ENCODE data around the gene COLEC11. TPM values are rescaled to one million over a fixed set of nuclear protein-coding genes. Genes with fewer than 3 reads are reported as not detected.
"Not testable (repeated sequence)": the region's sequence is repeated elsewhere in the genome, so short reads cannot be mapped to it uniquely, and the experiment has no call there.

COLEC11 gene
- polyA plus RNA-seq, 3 donors from 2014 or later, result not detected

DNA sequence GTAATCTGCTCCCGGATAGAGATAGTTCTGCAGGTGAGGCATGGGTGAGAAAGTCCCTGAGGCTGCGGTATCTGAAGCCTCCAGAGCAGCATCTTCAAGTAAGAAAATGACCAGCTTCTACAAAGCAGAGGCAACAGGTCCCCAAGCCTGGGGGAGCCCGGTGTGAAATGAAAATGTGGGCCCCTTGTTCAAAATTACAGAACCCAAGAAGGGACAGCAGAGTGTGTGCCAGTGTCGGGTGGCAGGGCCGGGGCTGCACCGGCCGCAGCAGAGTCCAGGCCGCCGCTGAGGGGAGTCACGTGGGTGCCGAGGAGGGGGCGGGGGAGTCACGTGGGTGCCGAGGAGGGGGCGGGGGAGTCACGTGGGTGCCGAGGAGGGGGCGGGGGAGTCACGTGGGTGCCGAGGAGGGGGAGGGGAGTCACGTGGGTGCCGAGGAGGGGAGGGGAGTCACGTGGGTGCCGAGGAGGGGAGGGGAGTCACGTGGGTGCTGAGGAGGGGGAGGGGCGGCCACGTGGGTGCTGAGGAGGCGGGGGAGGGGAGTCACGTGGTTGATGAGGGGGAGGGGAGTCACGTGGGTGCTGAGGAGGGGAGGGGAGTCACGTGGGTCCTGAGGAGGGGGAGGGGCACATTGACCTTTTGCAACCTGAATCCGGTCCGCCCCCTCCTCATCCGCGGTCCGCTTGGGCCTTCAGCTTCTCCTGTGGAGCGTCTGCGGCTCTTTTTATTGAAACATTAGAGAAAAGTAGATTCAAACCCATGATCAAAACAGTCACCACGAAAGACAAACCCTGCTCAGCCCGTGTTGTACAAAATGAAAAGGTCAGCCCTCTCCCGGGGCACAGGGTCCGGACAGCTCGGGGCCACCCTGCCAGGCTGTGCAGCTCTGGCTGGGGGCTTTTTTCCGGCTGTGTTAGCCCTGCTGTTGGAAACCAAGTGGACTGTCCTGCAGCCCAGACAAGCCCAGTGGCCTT lies 10.4 kb downstream of the COLEC11 start:
- peak overlapping the region in 4 of 6 donors; percentile 14 to 77 (median 67) for H3K27ac Mint-ChIP-seq
- no peaks in the 10 kb centered on the region for H3K4me1 Mint-ChIP-seq
- H3K36me3 Mint-ChIP-seq, result no peaks in the 10 kb centered on the region
- peak overlapping the region in 4 of 5 donors; percentile 22 to 79 (median 69) for H3K4me3 Mint-ChIP-seq
- no peaks in the 10 kb centered on the region for H3K9me3 Mint-ChIP-seq
- peaks cover 0 to 12% (median 6%) of the 10 kb centered on the region in 3 donors for H3K27me3 Mint-ChIP-seq (ENCODE audit: low read depth in 3 of 3)
- peak in 2 of 3 donors; percentile 15 to 31 for DNase-seq

DNA sequence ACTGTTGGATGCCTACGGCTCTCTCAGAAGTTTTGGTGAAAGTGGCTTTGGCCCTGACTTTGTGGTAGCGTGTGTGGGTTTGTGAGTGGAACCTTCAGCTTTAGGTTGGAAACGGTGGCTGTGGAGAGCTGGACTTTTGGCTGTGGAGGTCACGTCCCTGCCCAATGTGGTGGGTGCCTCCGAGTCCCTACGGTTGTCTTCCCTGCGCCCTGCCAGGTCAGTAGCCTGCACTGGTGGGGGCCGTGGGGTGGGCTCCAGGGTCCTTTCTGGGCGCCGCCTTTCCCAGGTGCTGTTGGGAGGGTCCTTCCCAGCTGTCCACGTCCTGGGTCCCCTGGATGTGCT lies 11.1 kb downstream of the COLEC11 start:
- H3K27me3 Mint-ChIP-seq (ENCODE audit: low read depth in 3 of 3), result peaks cover 0 to 12% (median 8%) of the 10 kb centered on the region in 3 donors
- H3K27ac Mint-ChIP-seq, result peak overlapping the region in 2 of 6 donors; percentile 35 to 55
- no peaks in the 10 kb centered on the region for H3K36me3 Mint-ChIP-seq
- no peaks in the 10 kb centered on the region for H3K9me3 Mint-ChIP-seq
- no peaks in the 10 kb centered on the region for H3K4me1 Mint-ChIP-seq
- no peak for DNase-seq
- H3K4me3 Mint-ChIP-seq, result peak overlapping the region in 2 of 5 donors; percentile 57 to 75

- H3K4me3 Mint-ChIP-seq, result no peak overlapping the region
- H3K36me3 Mint-ChIP-seq, result no peaks in the 10 kb centered on the region
- no peaks in the 10 kb centered on the region for H3K9me3 Mint-ChIP-seq
- no peaks in the 10 kb centered on the region for H3K4me1 Mint-ChIP-seq
- H3K27me3 Mint-ChIP-seq (ENCODE audit: low read depth in 3 of 3), result peaks cover 0 to 12% (median 8%) of the 10 kb centered on the region in 3 donors
- no peak overlapping the region for H3K27ac Mint-ChIP-seq
- DNase-seq, result no peak
Observed at GRCh38 chr2:3606370-3607201, 11.7 kb downstream of the COLEC11 start.

DNA sequence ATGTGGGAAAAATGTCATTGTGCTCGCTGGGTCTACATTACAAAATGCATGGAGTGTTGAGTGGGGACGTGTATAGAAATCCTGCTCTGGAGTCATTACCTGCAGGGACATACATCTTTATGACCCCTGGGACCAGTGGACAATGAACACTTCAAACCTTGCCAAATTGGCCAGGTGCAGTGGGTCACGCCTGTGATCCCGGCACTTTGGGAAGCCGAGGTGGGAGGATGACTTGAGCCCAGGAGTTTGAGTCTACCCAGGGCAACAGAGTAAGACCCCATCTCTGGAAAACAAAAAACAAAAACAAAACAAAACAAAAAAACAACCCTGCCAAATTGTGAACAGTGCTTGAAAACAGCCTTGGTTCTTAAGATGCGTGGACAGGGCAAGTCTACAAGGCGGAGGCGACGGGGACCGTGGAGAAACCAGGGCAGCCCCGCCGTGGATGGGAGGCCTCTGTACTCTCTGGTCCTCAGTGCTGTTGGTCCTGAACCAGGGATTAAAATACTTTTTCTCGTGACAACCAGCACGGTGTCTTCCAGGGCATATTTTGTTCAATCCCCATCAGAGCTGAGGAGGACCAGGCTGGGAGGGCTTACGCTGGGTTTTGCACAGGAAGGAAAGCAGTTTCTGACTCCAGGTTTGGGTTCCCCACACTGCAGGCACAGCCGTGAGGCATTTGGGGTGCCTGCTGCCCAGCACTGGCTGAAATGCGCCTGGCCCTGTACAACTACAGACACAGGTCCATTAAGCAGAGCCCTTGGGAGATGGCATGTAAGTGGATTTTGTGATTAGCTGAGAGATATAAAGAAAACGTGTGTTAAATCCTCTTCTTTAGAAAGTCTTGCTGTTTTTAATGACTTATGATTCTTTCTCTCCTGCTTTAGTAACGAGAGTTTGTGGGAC lies 13.7 kb downstream of the COLEC11 start:
- peaks cover 0 to 2% (median 0%) of the 10 kb centered on the region in 6 donors for H3K9me3 Mint-ChIP-seq
- H3K4me3 Mint-ChIP-seq, result no peak overlapping the region
- no peak for DNase-seq
- no peaks in the 10 kb centered on the region for H3K4me1 Mint-ChIP-seq
- no peak overlapping the region for H3K27ac Mint-ChIP-seq
- peaks cover 0 to 12% (median 8%) of the 10 kb centered on the region in 3 donors for H3K27me3 Mint-ChIP-seq (ENCODE audit: low read depth in 3 of 3)
- H3K36me3 Mint-ChIP-seq, result peaks cover 0 to 5% (median 0%) of the 10 kb centered on the region in 3 donors

GRCh38 chr2:3609279-3609673 lies 14.4 kb downstream of the COLEC11 start:
- not testable (repeated sequence) for H3K4me1 Mint-ChIP-seq, DNase-seq, H3K4me3 Mint-ChIP-seq, H3K9me3 Mint-ChIP-seq, H3K36me3 Mint-ChIP-seq, H3K27ac Mint-ChIP-seq
- H3K27me3 Mint-ChIP-seq (ENCODE audit: low read depth in 3 of 3), result peaks cover 0 to 12% (median 8%) of the 10 kb centered on the region in 3 donors

DNA sequence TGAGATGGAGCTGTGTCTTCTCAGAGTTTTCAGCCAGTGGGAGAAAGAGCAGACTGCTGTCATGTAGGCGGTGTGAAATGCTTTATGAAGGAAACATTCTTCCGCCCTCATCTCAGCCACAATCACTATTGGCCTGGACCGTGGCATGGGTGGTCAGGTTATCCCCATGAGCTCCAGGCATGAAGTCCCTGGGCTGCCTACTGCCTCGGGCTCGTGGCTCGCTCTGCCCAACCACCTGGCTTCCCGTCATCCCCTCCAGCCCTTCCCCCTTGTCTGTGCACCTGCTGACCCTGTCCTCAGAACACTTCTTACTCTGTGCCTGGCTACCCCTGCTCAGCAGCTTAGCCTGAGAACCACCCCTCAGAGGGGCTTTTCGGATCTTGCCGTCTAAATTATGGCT lies 15.5 kb downstream of the COLEC11 start:
- Mint-ChIP-seq H3K9me3 (peaks cover 0 to 3% (median 2%) of the 10 kb centered on the region in 6 donors), H3K27me3 (ENCODE audit: low read depth in 3 of 3) (peaks cover 0 to 7% (median 6%) of the 10 kb centered on the region in 3 donors), H3K4me3 (no peak overlapping the region), H3K4me1 (no peaks in the 10 kb centered on the region), H3K36me3 (peaks cover 0 to 8% (median 0%) of the 10 kb centered on the region in 3 donors), H3K27ac (no peak overlapping the region)
- no peak for DNase-seq

GRCh38 chr2:3610881-3611505 lies 16.1 kb downstream of the COLEC11 start:
- DNase-seq, result no peak
- H3K36me3 Mint-ChIP-seq, result peaks cover 0 to 8% (median 0%) of the 10 kb centered on the region in 3 donors
- H3K4me1 Mint-ChIP-seq, result no peaks in the 10 kb centered on the region
- no peak overlapping the region for H3K4me3 Mint-ChIP-seq
- peaks cover 0 to 3% (median 2%) of the 10 kb centered on the region in 6 donors for H3K9me3 Mint-ChIP-seq
- H3K27me3 Mint-ChIP-seq (ENCODE audit: low read depth in 3 of 3), result peaks cover 0 to 2% (median 1%) of the 10 kb centered on the region in 3 donors
- no peak overlapping the region for H3K27ac Mint-ChIP-seq

DNA sequence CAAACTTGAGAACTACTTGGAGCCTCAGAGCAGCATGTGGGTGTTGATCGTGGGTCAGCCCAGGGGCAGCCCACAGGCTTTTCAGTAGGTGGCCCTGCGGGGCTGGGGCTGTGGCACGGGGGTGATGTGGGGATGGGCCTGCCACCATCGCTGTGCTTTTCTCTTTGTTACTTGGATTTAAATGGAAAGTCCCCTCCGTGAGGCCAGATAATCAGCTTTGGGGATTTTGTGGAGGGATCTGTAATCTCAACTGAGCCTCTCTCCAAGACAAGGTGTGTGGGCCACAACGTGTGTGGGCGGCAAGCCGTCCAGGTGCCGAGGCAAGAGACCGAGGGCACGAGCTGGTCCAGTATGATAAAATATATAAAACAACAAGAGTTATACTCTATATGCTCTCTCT lies 16.7 kb downstream of the COLEC11 start:
- Mint-ChIP-seq H3K9me3 (peaks cover 0 to 3% (median 2%) of the 10 kb centered on the region in 6 donors), H3K4me1 (no peaks in the 10 kb centered on the region), H3K27ac (no peak overlapping the region), H3K27me3 (ENCODE audit: low read depth in 3 of 3) (peaks cover 0 to 2% (median 1%) of the 10 kb centered on the region in 3 donors), H3K4me3 (no peak overlapping the region), H3K36me3 (peaks cover 0 to 9% (median 0%) of the 10 kb centered on the region in 3 donors)
- no peak for DNase-seq

DNA sequence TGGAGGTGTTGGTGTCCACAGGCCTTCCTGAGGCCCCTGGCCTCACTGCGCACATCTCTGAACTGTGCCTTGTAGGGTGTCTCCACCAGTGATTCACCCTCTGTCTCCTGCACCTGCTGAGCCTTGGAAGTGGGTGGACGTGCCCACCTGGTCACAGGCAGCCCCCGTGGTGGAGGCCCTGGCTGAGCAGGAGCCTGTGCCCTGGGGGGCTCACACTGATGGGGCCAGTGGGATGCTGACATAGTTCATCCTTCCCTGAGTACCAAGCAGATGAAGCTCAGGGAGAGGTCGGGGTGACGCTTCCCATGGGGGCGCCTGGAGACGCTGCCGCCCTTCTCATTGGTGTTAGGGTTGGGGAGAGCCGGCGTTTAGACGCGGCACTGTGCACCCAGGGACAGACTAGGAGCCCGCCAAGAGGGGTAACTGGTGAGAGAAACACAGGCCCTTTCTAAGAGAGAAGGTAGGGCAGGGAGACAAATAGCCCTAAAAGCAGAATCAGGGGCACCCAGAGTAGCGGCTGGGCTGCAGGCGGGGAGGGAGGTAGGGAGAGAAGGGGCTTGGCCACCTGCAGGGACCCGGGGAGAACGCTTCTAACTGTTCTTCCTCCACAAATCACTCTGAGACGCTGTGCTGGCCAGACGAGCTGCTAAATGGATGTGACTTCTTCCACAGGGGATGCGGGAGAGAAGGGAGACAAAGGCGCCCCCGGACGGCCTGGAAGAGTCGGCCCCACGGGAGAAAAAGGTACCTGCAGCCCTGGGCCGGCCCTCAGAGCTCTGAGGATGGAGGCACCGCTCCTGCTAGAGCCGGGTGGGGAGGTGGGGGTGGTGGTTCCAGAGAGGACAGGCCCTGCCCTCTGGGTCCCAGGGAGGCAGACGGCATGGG lies 18.0 kb downstream of the COLEC11 start:
- no peak for DNase-seq
- Mint-ChIP-seq H3K4me3 (peak overlapping the region in 1 of 5 donors; percentile 15), H3K36me3 (peaks cover 0 to 12% (median 0%) of the 10 kb centered on the region in 3 donors), H3K27ac (no peak overlapping the region), H3K9me3 (peaks cover 0 to 11% (median 4%) of the 10 kb centered on the region in 6 donors), H3K27me3 (ENCODE audit: low read depth in 3 of 3) (peaks cover 0 to 1% (median 0%) of the 10 kb centered on the region in 3 donors), H3K4me1 (no peaks in the 10 kb centered on the region)

- peaks cover 0 to 1% (median 0%) of the 10 kb centered on the region in 3 donors for H3K27me3 Mint-ChIP-seq (ENCODE audit: low read depth in 3 of 3)
- no peaks in the 10 kb centered on the region for H3K4me1 Mint-ChIP-seq
- peaks cover 0 to 12% (median 0%) of the 10 kb centered on the region in 3 donors for H3K36me3 Mint-ChIP-seq
- H3K4me3 Mint-ChIP-seq, result no peak overlapping the region
- H3K27ac Mint-ChIP-seq, result no peak overlapping the region
- DNase-seq, result no peak
- peaks cover 0 to 11% (median 4%) of the 10 kb centered on the region in 6 donors for H3K9me3 Mint-ChIP-seq
Observed at GRCh38 chr2:3613524-3613905, 18.6 kb downstream of the COLEC11 start.

DNA sequence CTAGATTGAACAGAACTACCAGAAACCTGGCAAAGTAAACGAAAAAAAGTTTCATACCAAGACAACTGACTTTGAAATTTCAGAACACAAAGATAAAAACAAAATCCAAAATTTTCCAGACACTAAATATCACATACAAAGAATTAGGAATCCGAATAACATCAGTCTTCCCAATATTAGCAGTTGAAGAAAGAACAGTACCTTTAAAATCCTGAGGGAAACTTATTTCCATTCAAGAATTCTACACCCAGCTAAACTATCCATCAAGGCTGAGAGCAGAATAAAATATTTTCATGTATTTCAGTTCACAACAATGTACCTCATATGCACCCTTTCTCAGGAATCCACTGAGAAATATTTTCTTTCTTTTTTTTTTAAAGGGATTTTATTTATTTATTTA lies 19.8 kb downstream of the COLEC11 start:
- not testable (repeated sequence) for H3K27ac Mint-ChIP-seq

More for the DNA sequence above, 19.8 kb downstream of the COLEC11 start:
- H3K27me3 Mint-ChIP-seq (ENCODE audit: low read depth in 3 of 3); DNase-seq; H3K4me1 Mint-ChIP-seq; H3K4me3 Mint-ChIP-seq: not testable (repeated sequence)
- Mint-ChIP-seq H3K36me3 (peaks cover 0 to 12% (median 0%) of the 10 kb centered on the region in 3 donors), H3K9me3 (peaks cover 0 to 11% (median 4%) of the 10 kb centered on the region in 6 donors)
